ENCODE measurements around the gene CCNY. TPM values are rescaled to one million over a fixed set of nuclear protein-coding genes. Genes with fewer than 3 reads are reported as not detected.
A peak's percentile ranks its signal among the peaks of the same experiment; 100 is the strongest.

Gene CCNY
- total and polyA plus RNA-seq, 2 of the 13 experiments (the other 11 are each of a cell fraction or from before 2014, with no cell fraction given) = 48.2 to 54.7 TPM

DNA sequence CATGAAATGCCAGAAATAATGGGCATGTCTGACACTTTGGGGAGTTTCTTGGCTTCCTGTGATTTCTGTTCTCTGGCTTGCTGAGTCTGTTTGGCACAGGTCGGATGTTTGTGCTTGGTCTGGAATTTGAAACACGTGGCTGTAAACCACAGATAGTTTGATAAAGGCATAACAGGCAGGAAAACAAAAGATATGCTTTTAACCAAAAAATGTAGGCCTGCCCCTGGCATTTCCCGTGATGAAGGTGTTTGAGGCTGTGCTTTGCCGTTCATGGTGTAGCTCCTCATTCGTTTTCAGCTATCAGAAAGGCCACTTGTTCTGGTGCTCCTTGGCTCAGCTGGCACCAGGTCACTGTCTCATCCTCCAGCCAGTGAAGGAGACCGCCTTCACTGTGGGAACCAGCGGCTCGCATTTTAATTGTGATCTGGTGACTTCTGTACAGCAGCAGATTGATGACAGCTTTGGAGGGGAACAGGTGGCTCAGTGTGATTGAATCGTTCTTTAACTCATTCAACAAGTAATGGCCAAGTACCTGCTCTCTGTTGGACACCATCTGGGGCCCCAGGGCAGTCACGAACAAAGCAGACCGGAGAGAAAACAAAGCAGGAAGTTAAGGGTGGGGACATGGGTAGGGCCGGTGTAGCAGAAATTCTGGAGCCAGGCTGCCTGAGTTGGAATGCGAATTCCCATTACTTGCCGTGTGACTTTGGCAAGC is 111.5 kb downstream of the CCNY start (continued):
- no peak for TF ChIP-seq HMGXB3 (CRISPR knock-in tag; IDR thresholded peaks at IDR 0.05; ENCODE audit: borderline replicate concordance)
- peak in 1 of 2 experiments; percentile 58; a peak in 2 of 4 replicates for TF ChIP-seq EP300 (IDR thresholded peaks at IDR 0.05; ENCODE audit: low read depth in 2 of 2, low read length in 2 of 2)
- peak; percentile 33; the same call in 1 of the 2 replicates for TF ChIP-seq EP300 (CRISPR knock-in tag; IDR thresholded peaks at IDR 0.05; ENCODE audit: borderline replicate concordance)
- TF ChIP-seq ZNF160 (CRISPR knock-in tag; IDR thresholded peaks at IDR 0.05) = no peak
- peak; percentile 19 for TF ChIP-seq ASH2L (IDR thresholded peaks at IDR 0.05; ENCODE audit: insufficient read length, low read depth, low read length)
- no peak for TF ChIP-seq CREBL2 (CRISPR knock-in tag; IDR thresholded peaks at IDR 0.05; ENCODE audit: borderline replicate concordance)
- TF ChIP-seq BHLHE40 (IDR thresholded peaks at IDR 0.05; ENCODE audit: low read length) = no peak
- no peak for TF ChIP-seq RFXANK (CRISPR knock-in tag; IDR thresholded peaks at IDR 0.05)
- TF ChIP-seq BCL6 (CRISPR knock-in tag; IDR thresholded peaks at IDR 0.05) = 0 out of 2 replicates have a peak, but pooled peaks have one; percentile 18
- TF ChIP-seq TEAD3 (CRISPR knock-in tag; optimal IDR thresholded peaks at IDR 0.05; ENCODE audit: borderline replicate concordance) = peak; percentile 92
- 0 out of 2 replicates have a peak, but pooled peaks have one; percentile 49 for TF ChIP-seq GFI1 (CRISPR knock-in tag; IDR thresholded peaks at IDR 0.05; ENCODE audit: borderline replicate concordance)
- peak; percentile 99 for TF ChIP-seq CBFB (CRISPR knock-in tag; IDR thresholded peaks at IDR 0.05)
- TF ChIP-seq ZBTB34 (CRISPR knock-in tag; IDR thresholded peaks at IDR 0.05) = peak; percentile 85
- no peak for TF ChIP-seq ZSCAN9 (CRISPR knock-in tag; IDR thresholded peaks at IDR 0.05; ENCODE audit: borderline replicate concordance)
- TF ChIP-seq ZNF205 (CRISPR knock-in tag; IDR thresholded peaks at IDR 0.05) = 0 out of 2 replicates have a peak, but pooled peaks have one; percentile 49
- TF ChIP-seq ZKSCAN1 (IDR thresholded peaks at IDR 0.05; ENCODE audit: low read length) = no peak
- TF ChIP-seq SALL2 (CRISPR knock-in tag; IDR thresholded peaks at IDR 0.05) = no peak
- TF ChIP-seq KLF16 (CRISPR knock-in tag; IDR thresholded peaks at IDR 0.05) = 0 out of 4 replicates have a peak, but pooled peaks of 1 of the 2 experiments have one; percentile 15
- no peak for TF ChIP-seq SIX1 (CRISPR knock-in tag; IDR thresholded peaks at IDR 0.05; ENCODE audit: borderline replicate concordance)
- no peak for TF ChIP-seq NR3C1 (CRISPR knock-in tag; IDR thresholded peaks at IDR 0.05)

Data from HepG2 (cell line).